GM18951 (cell line): ENCODE results near the gene APBA2.
"Not testable (repeated sequence)": the region's sequence is repeated elsewhere in the genome, so short reads cannot be mapped to it uniquely, and the experiment has no call there.

Source experiments
- POLR2A ChIP-seq: IDR thresholded peaks from 4 replicates; pipeline ENCODE4 v1.6.1; 2011; ENCODE audit warnings: mild to moderate bottlenecking; ENCODE audit not compliant: insufficient read length, insufficient read depth; ENCODE audit errors: extremely low read depth
- in situ Hi-C: fragments of 300-500 bp; cut with MboI; formaldehyde crosslinking; loops from one replicate; pipeline ENCODE4 v1.12.0; 2022; ENCODE audit warnings: low sequenced_read_pairs, mixed read lengths, inconsistent platforms; ENCODE audit not compliant: unreplicated experiment

APBA2 gene

GRCh38 chr15:28886431-28887338 is 911 bp downstream of the APBA2 start:
- in situ Hi-C loops, result no loop called here
- TF ChIP-seq POLR2A, result no peak

- in situ Hi-C loops, result no loop called here
Measured at GRCh38 chr15:28887339-28888174, 1.8 kb downstream of the APBA2 start.

GRCh38 chr15:28888302-28888894 is 2.6 kb downstream of the APBA2 start:
- no peak for TF ChIP-seq POLR2A
- in situ Hi-C loops, result no loop called here

More at GRCh38 chr15:28887339-28888174, 1.8 kb downstream of the APBA2 start:
- no peak for TF ChIP-seq POLR2A

- in situ Hi-C loops, result no loop called here
Measured at GRCh38 chr15:28888900-28889299, 3.1 kb downstream of the APBA2 start.

GRCh38 chr15:28889346-28889745 is 3.6 kb downstream of the APBA2 start:
- TF ChIP-seq POLR2A, result no peak
- in situ Hi-C loops, result no loop called here

More at GRCh38 chr15:28888900-28889299, 3.1 kb downstream of the APBA2 start:
- no peak for TF ChIP-seq POLR2A

GRCh38 chr15:28889871-28890270 is 4.1 kb downstream of the APBA2 start:
- in situ Hi-C loops, result not testable (repeated sequence)

- in situ Hi-C loops, result not testable (repeated sequence)
Measured at GRCh38 chr15:28890291-28890690, 4.5 kb downstream of the APBA2 start.

- in situ Hi-C loops, result no loop called here
Measured at GRCh38 chr15:28890711-28891495, 5.1 kb downstream of the APBA2 start.

GRCh38 chr15:28891588-28891987 is 5.8 kb downstream of the APBA2 start:
- in situ Hi-C loops, result no loop called here
- no peak for TF ChIP-seq POLR2A

More at GRCh38 chr15:28890711-28891495, 5.1 kb downstream of the APBA2 start:
- no peak for TF ChIP-seq POLR2A

GRCh38 chr15:28892789-28893610 is 7.2 kb downstream of the APBA2 start:
- in situ Hi-C loops, result no loop called here
- no peak for TF ChIP-seq POLR2A

GRCh38 chr15:28894631-28895030 is 8.9 kb downstream of the APBA2 start:
- TF ChIP-seq POLR2A, result no peak
- in situ Hi-C loops, result no loop called here

GRCh38 chr15:28895146-28895545 is 9.4 kb downstream of the APBA2 start:
- in situ Hi-C loops, result no loop called here
- TF ChIP-seq POLR2A, result no peak

- no peak for TF ChIP-seq POLR2A
- in situ Hi-C loops, result no loop called here
Measured at GRCh38 chr15:28895566-28895965, 9.8 kb downstream of the APBA2 start.
